AG04450 (cell line): ENCODE data around the gene IL1RAP. TPM values are rescaled to one million over a fixed set of nuclear protein-coding genes. Genes with fewer than 3 reads are reported as not detected.
A peak's percentile ranks its signal among the peaks of the same experiment; 100 is the strongest.

Source experiments
- CTCF ChIA-PET: fragments of 300-600, 350-600 bp; formaldehyde crosslinking; extraction: SDS; loops from one replicate; lab custom pipeline; 2022; ENCODE audit warnings: antibody characterized with exemption, inconsistent platforms; lab: Charles Lee
- POLR2A ChIA-PET: fragments of 350-600 bp; formaldehyde crosslinking; extraction: SDS; loops from one replicate; lab custom pipeline; 2021; ENCODE audit warnings: antibody characterized with exemption, inconsistent platforms; lab: Yijun Ruan, JAX
- DNase-seq: peaks from one replicate; pipeline ENCODE4 v3.0.0-alpha.2; 2011; ENCODE audit warnings: low read depth, low spot score
- H3K27ac ChIP-seq: one replicate; pipeline ENCODE4 v1.5.1; 2012; ENCODE audit warnings: low read depth, low read length, control low read depth
- H3K27me3 ChIP-seq: one replicate; pipeline ENCODE4 v1.6.0; 2012; ENCODE audit warnings: low read length; ENCODE audit not compliant: control insufficient read depth, insufficient read depth
- H3K4me3 ChIP-seq: 2 replicates; pipeline ENCODE4 v1.5.1; 2011; ENCODE audit warnings: mild to moderate bottlenecking, low read depth, low read length, control low read depth
- H3K9me3 ChIP-seq: 2 replicates; pipeline ENCODE4 v1.5.1; 2012; ENCODE audit warnings: low read length; ENCODE audit not compliant: control insufficient read depth, insufficient read depth
- polyA plus RNA-seq: library from polyadenylated mRNA; depleted of rRNA; stranded (reverse); fragments of >200 nt; gene quantifications from 2 replicates; pipeline ENCODE4 v1.2.3, GENCODE V29; 2011
- TF ChIP-seq, protein P1 (sequence below): IDR thresholded peaks from 2 replicates; pipeline ENCODE4 v1.5.1; 2011; ENCODE audit warnings: low read depth, low read length, control low read depth, inconsistent platforms

IL1RAP gene
- polyA plus RNA-seq, 1 experiment = 9.9 TPM

DNA sequence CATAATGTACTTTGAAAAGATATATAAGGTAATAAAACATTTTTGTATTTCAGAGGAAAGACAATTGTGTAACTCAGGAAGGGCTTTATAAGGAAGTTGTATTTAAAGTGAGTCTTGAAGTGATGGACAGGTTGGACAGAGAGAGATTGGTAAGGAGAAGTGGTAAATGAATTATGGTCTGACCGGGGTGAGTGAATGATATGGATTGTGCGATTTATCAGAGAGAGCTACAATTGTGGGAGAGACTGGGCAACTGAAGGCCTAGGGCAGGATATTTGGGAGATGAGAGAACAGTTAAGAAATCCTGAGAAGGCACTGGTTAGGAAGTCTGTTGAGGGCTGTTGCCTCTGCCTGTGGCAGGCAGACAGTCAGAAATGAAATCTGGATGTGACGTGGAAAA, 14.8 kb downstream of the IL1RAP start:
- DNase-seq = no peak
- TF ChIP-seq, protein P1, sequence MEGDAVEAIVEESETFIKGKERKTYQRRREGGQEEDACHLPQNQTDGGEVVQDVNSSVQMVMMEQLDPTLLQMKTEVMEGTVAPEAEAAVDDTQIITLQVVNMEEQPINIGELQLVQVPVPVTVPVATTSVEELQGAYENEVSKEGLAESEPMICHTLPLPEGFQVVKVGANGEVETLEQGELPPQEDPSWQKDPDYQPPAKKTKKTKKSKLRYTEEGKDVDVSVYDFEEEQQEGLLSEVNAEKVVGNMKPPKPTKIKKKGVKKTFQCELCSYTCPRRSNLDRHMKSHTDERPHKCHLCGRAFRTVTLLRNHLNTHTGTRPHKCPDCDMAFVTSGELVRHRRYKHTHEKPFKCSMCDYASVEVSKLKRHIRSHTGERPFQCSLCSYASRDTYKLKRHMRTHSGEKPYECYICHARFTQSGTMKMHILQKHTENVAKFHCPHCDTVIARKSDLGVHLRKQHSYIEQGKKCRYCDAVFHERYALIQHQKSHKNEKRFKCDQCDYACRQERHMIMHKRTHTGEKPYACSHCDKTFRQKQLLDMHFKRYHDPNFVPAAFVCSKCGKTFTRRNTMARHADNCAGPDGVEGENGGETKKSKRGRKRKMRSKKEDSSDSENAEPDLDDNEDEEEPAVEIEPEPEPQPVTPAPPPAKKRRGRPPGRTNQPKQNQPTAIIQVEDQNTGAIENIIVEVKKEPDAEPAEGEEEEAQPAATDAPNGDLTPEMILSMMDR = no peak
- no peak overlapping the region for H3K4me3 ChIP-seq
- ChIA-PET POLR2A (no interaction called here), CTCF (no interaction called here)
- no peaks in the 10 kb centered on the region for H3K27me3 ChIP-seq
- H3K27ac ChIP-seq = no peak overlapping the region
- H3K9me3 ChIP-seq = no peaks in the 10 kb centered on the region

DNA sequence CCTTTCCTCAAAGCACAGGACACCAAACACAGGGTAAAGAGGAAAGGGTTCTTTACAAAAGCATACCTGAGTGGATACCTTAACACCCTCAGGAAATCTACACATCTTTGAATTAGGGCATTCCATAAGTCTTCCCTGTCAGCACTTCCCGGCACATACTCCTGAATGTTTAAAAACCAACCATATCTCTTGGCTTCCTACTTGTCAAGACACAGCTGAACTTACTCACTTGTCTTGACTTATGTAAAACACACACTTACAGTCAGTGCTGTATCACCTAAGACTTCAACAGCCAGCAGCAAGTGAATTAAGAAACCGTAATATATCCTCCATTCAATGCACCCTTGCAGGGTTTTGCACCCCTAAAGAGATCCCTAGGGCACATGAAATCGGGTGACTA, 17.5 kb downstream of the IL1RAP start:
- POLR2A ChIA-PET = interaction anchor here (1.2 kb wide), 1 partner anchor 18 kb away, joined by 4 read pairs; no protein-coding TSS in a partner anchor
- CTCF ChIA-PET = interaction anchor here (1.1 kb wide), 1 partner anchor 166 kb away, joined by 5 read pairs; no protein-coding TSS in a partner anchor
- no peak for DNase-seq

DNA sequence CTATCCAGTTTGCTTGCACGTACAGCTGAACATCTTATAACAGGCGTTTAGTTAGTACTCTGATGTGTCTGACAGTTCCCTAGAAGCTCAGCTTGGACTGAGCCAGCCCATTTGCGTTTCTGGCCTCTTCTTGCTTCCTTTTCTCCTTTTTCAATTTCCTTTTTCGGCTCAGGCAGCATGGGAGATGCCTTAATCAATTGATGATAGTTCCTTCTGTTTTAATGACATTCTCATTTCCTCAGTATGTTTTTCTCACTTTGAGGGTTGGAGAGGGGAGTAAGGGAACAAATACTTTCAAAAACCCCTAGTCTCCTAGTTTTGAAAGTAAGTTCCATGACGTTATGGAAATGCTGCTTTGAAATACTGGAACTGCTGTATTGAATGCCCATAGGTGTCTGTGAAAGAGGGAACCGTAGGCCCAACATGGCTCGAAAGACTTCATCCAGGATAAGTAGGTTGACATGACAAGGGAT, 18.9 kb downstream of the IL1RAP start:
- DNase-seq = no peak
- TF ChIP-seq, protein P1 = no peak
- POLR2A ChIA-PET = no interaction called here
- H3K9me3 ChIP-seq = no peaks in the 10 kb centered on the region
- no peak overlapping the region for H3K4me3 ChIP-seq
- H3K27me3 ChIP-seq = no peaks in the 10 kb centered on the region
- H3K27ac ChIP-seq = peak overlapping the region; percentile 95
- CTCF ChIA-PET = interaction anchor here (3.8 kb wide), 1 partner anchor 19 kb away, joined by 18 read pairs; the partner anchor contains the start of gene IL1RAP

More for the DNA sequence above, 17.5 kb downstream of the IL1RAP start:
- H3K27ac ChIP-seq = no peak overlapping the region
- TF ChIP-seq, protein P1 = no peak
- no peaks in the 10 kb centered on the region for H3K9me3 ChIP-seq
- no peak overlapping the region for H3K4me3 ChIP-seq
- no peaks in the 10 kb centered on the region for H3K27me3 ChIP-seq

DNA sequence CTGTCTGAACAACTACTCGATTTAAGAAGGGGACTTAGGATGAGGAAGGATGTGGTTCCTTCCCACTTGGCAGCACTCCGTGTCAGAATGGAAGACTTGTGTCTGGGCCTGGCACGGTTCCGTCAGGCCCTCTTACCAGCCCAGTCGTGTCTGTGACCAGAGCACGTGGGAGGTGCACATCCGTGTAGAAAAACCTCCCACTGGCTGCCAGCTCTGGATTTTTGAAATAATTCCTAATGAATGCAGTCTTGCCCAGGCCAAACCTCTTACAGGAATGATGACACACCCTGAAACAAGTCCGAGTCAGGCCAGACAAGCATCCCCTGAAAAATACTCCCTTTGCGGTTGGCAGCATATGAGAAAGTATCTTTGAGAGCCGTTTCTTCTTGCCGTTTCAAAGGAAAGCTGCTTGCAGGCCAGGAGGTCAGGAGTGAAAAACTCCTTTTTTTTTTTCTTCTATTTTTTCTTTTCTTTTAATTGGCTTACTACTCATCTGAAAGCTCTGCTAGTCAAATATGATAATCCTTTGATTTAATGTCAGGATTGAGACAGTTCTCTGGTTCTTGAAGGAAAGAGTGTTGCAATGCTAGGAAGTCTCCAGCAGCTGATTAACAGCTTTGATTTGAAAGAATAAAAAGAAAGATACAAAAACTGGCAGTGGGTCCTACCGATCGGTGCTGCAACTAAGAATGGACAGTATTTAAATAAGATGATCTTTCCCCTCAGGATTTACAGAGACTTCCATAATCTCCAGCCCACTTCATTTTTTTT, 19.8 kb downstream of the IL1RAP start:
- ChIA-PET POLR2A (interaction anchor here (0.7 to 1.4 kb wide), 3 partner anchors 16 to 36 kb away, joined by 3 to 4 read pairs (median 3); no protein-coding TSS in a partner anchor), CTCF (interaction anchor here (0.9 to 3.8 kb wide), 4 partner anchors 20 to 569 kb away, joined by 3 to 18 read pairs (median 8); partner anchors contain the start of gene IL1RAP)
- Histone ChIP-seq H3K9me3 (no peaks in the 10 kb centered on the region), H3K27me3 (no peaks in the 10 kb centered on the region), H3K27ac (peak overlapping the region; percentile 95), H3K4me3 (no peak overlapping the region)
- peak; percentile 78 for DNase-seq
- TF ChIP-seq, protein P1 = no peak

DNA sequence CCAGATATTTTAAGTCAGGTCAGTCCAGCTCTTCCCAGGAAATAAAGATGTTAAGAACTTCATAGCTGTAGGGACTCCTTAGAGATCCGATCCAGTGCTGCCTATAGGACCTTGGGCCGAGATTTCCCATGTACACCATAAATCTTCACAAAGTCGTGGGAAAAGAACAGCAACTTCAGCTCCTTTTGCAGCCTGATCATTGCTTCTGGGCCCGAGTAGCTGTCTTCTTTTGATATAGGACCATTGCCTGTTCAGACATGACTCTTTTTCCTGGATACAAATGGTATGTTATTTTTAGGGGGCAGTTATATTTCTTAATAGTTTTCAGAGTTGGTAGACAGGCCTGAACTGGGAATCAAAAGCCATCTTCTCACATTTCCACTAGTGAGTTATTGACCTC, 20.5 kb downstream of the IL1RAP start:
- ChIA-PET CTCF (interaction anchor here (0.9 to 3.8 kb wide), 5 partner anchors 9 to 569 kb away, joined by 3 to 18 read pairs (median 6); partner anchors contain the start of gene IL1RAP), POLR2A (interaction anchor here (0.7 to 1.4 kb wide), 3 partner anchors 17 to 35 kb away, joined by 3 to 4 read pairs (median 3); no protein-coding TSS in a partner anchor)
- peak overlapping the region; percentile 95 for H3K27ac ChIP-seq
- no peak overlapping the region for H3K4me3 ChIP-seq
- TF ChIP-seq, protein P1 = no peak
- H3K27me3 ChIP-seq = no peaks in the 10 kb centered on the region
- H3K9me3 ChIP-seq = no peaks in the 10 kb centered on the region
- DNase-seq = no peak
